Smooth muscle cell (in vitro differentiated cells): ENCODE data around the gene ADAMTS15. TPM values are rescaled to one million over a fixed set of nuclear protein-coding genes. Genes with fewer than 3 reads are reported as not detected.

Source experiments
- DNase-seq: peaks from one replicate; lab custom pipeline; 2025; ENCODE audit not compliant: unreplicated experiment; lab: John Stamatoyannopoulos, UW
- H2AFZ ChIP-seq: fragments of 200-600 bp; sonication (generic); 2 replicates; pipeline ENCODE4 v1.6.0; 2016; ENCODE audit warnings: antibody characterized with exemption, low read depth, mild to moderate bottlenecking
- H3F3A ChIP-seq: fragments of 200-600 bp; sonication (generic); 2 replicates; pipeline ENCODE4 v1.6.0; 2017; ENCODE audit warnings: antibody characterized with exemption, low read depth
- H3K27ac ChIP-seq: fragments of 200-600 bp; sonication (generic); 2 replicates; pipeline ENCODE4 v1.5.1; 2016; ENCODE audit warnings: low read depth, mild to moderate bottlenecking
- H3K27me3 ChIP-seq: fragments of 200-600 bp; sonication (generic); 2 replicates; pipeline ENCODE4 v1.6.1; 2016; ENCODE audit warnings: low read depth, mild to moderate bottlenecking
- H3K36me3 ChIP-seq: fragments of 200-600 bp; sonication (generic); 2 replicates; pipeline ENCODE4 v1.5.1; 2016; ENCODE audit warnings: low read depth
- H3K4me1 ChIP-seq: fragments of 200-600 bp; sonication (generic); 2 replicates; pipeline ENCODE4 v1.5.1; 2016; ENCODE audit warnings: low read depth
- H3K4me2 ChIP-seq: fragments of 200-600 bp; sonication (generic); 2 replicates; pipeline ENCODE4 v1.6.0; 2016; ENCODE audit warnings: mild to moderate bottlenecking
- H3K4me3 ChIP-seq: fragments of 200-600 bp; sonication (generic); 2 replicates; pipeline ENCODE4 v1.5.1; 2016; ENCODE audit warnings: mild to moderate bottlenecking
- H3K79me2 ChIP-seq: fragments of 200-600 bp; sonication (generic); 2 replicates; pipeline ENCODE4 v1.6.0; 2016; ENCODE audit warnings: low read depth, mild to moderate bottlenecking
- H3K9ac ChIP-seq: fragments of 200-600 bp; sonication (generic); 2 replicates; pipeline ENCODE4 v1.6.0; 2016; ENCODE audit warnings: low read depth
- H3K9me3 ChIP-seq: fragments of 200-600 bp; sonication (generic); replicated peaks from 2 replicates; pipeline ENCODE4 v1.5.1; 2016; ENCODE audit warnings: low read depth
- H4K20me1 ChIP-seq: fragments of 200-600 bp; sonication (generic); 2 replicates; pipeline ENCODE4 v1.6.0; 2016; ENCODE audit warnings: low read depth
- CTCF ChIP-seq: fragments of 200-600 bp; sonication (generic); IDR thresholded peaks from 2 replicates; pipeline ENCODE4 v1.5.1; 2017; ENCODE audit warnings: borderline replicate concordance, mild to moderate bottlenecking, antibody characterized with exemption; ENCODE audit not compliant: insufficient read depth, poor library complexity, severe bottlenecking
- WGBS: methylation state at CpG from one replicate; pipeline ENCODE4 v1.1.7; 2016; ENCODE audit warnings: low lambda C conversion rate; 5-methylcytosine and 5-hydroxymethylcytosine counted together
- polyA plus RNA-seq: library from polyadenylated mRNA; unstranded; fragments of >200 nt; fragmentation: Nextera tagmentation; extraction: Ambion mirVana; gene quantifications from 2 replicates; pipeline ENCODE4 v1.2.1, GENCODE V29; 2016
- total RNA-seq: library from RNA; depleted of rRNA; stranded (reverse); fragments of >200 nt; gene quantifications from 2 replicates; pipeline ENCODE4 v1.2.3, GENCODE V29; 2014

Gene ADAMTS15
- total and polyA plus RNA-seq, 2 experiments from 2014 or later = 1.4 to 3.4 TPM

GRCh38 chr11:130514316-130514715 lies 65.9 kb downstream of the ADAMTS15 start:
- no peak for TF ChIP-seq CTCF
- Histone ChIP-seq H4K20me1 (no peaks in the 10 kb centered on the region), H3F3A (no peaks in the 10 kb centered on the region), H3K9me3 (no peaks in the 10 kb centered on the region), H3K36me3 (no peaks in the 10 kb centered on the region), H3K9ac (no peak overlapping the region), H2AFZ (no peak overlapping the region), H3K79me2 (no peaks in the 10 kb centered on the region), H3K27me3 (no peaks in the 10 kb centered on the region), H3K4me3 (no peak overlapping the region), H3K27ac (no peak overlapping the region), H3K4me1 (no peaks in the 10 kb centered on the region), H3K4me2 (no peak overlapping the region)
- no peak for DNase-seq

- H3K9me3 ChIP-seq = no peaks in the 10 kb centered on the region
- no peak overlapping the region for H3K4me2 ChIP-seq
- DNase-seq = no peak
- no peaks in the 10 kb centered on the region for H3F3A ChIP-seq
- no peak overlapping the region for H3K27ac ChIP-seq
- no peak for TF ChIP-seq CTCF
- no peaks in the 10 kb centered on the region for H3K36me3 ChIP-seq
- no peaks in the 10 kb centered on the region for H3K27me3 ChIP-seq
- no peaks in the 10 kb centered on the region for H3K4me1 ChIP-seq
- 95% methylated on average over 6 of the region's 6 CpGs for WGBS
- no peak overlapping the region for H2AFZ ChIP-seq
- H3K4me3 ChIP-seq = no peak overlapping the region
- no peaks in the 10 kb centered on the region for H4K20me1 ChIP-seq
- no peak overlapping the region for H3K9ac ChIP-seq
- no peaks in the 10 kb centered on the region for H3K79me2 ChIP-seq
Observed at GRCh38 chr11:130514851-130515250, 66.4 kb downstream of the ADAMTS15 start.

GRCh38 chr11:130515829-130516553 lies 67.5 kb downstream of the ADAMTS15 start:
- no peak overlapping the region for H3K4me2 ChIP-seq
- H3K4me1 ChIP-seq = no peaks in the 10 kb centered on the region
- no peak for TF ChIP-seq CTCF
- no peak overlapping the region for H3K9ac ChIP-seq
- H3K4me3 ChIP-seq = no peak overlapping the region
- H3F3A ChIP-seq = no peaks in the 10 kb centered on the region
- H3K79me2 ChIP-seq = no peaks in the 10 kb centered on the region
- H3K36me3 ChIP-seq = no peaks in the 10 kb centered on the region
- no peaks in the 10 kb centered on the region for H3K9me3 ChIP-seq
- no peak overlapping the region for H3K27ac ChIP-seq
- H4K20me1 ChIP-seq = no peaks in the 10 kb centered on the region
- DNase-seq = no peak
- H3K27me3 ChIP-seq = no peaks in the 10 kb centered on the region
- H2AFZ ChIP-seq = no peak overlapping the region
- 94% methylated on average over 4 of the region's 4 CpGs for WGBS
